Renal cortex interstitium (tissue), 11 donors: ENCODE measurements around the gene BUB1B. TPM values are rescaled to one million over a fixed set of nuclear protein-coding genes. Genes with fewer than 3 reads are reported as not detected.

Experiments
- DNase-seq, 11 donors: peaks; one replicate each; pipeline ENCODE4 v3.0.0-alpha.2; 2013; ENCODE audit warnings: low read depth in 9 of 11, low spot score in 4 of 11; ENCODE audit errors: extremely low read depth in 1 of 11
- polyA plus RNA-seq, 3 donors: library from polyadenylated mRNA; unstranded; fragments of 120-200 nt; gene quantifications; one replicate each; pipeline ENCODE4 v1.2.1, GENCODE V29; 2013; ENCODE audit not compliant: insufficient read length in 3 of 3

Gene BUB1B
- polyA plus RNA-seq, 3 donors = 28.0 to 40.1 (median 30.7) TPM

- DNase-seq = no peak
Observed at GRCh38 chr15:40248006-40248783, 87.3 kb downstream of the BUB1B start.

- no peak for DNase-seq
Observed at GRCh38 chr15:40249477-40250303, 88.8 kb downstream of the BUB1B start.

GRCh38 chr15:40250304-40250656, 89.4 kb downstream of the BUB1B start:
- DNase-seq = no peak

GRCh38 chr15:40250771-40251483, 90.1 kb downstream of the BUB1B start:
- no peak for DNase-seq

GRCh38 chr15:40251486-40252140, 90.7 kb downstream of the BUB1B start:
- DNase-seq = no peak

GRCh38 chr15:40252141-40252437, 91.2 kb downstream of the BUB1B start:
- DNase-seq = no peak

GRCh38 chr15:40252438-40253166, 91.7 kb downstream of the BUB1B start:
- DNase-seq = peak in 1 of 11 donors; percentile 9

- no peak for DNase-seq
Observed at GRCh38 chr15:40253167-40253790, 92.4 kb downstream of the BUB1B start.

- DNase-seq = no peak
Observed at GRCh38 chr15:40254452-40254851, 93.6 kb downstream of the BUB1B start.

GRCh38 chr15:40255033-40255432, 94.2 kb downstream of the BUB1B start:
- DNase-seq = no peak

- DNase-seq = no peak
Observed at GRCh38 chr15:40256638-40257235, 95.9 kb downstream of the BUB1B start.

- no peak for DNase-seq
Observed at GRCh38 chr15:40257656-40258450, 97.0 kb downstream of the BUB1B start.

- DNase-seq = no peak
Observed at GRCh38 chr15:40258544-40258943, 97.7 kb downstream of the BUB1B start.

- no peak for DNase-seq
Observed at GRCh38 chr15:40259021-40259420, 98.2 kb downstream of the BUB1B start.

- DNase-seq = no peak
Observed at GRCh38 chr15:40263024-40263754, 102.3 kb downstream of the BUB1B start.

GRCh38 chr15:40264321-40265153, 103.7 kb downstream of the BUB1B start:
- no peak for DNase-seq
